Measurements from ENCODE around the gene ADAM15. TPM values are rescaled to one million over a fixed set of nuclear protein-coding genes. Genes with fewer than 3 reads are reported as not detected.

ADAM15 gene
- total RNA-seq, 1 experiment from 2014 or later, result 30.6 TPM

- no peak overlapping the region for H3T11ph ChIP-seq (ENCODE audit: low read length)
- H2BK5ac ChIP-seq (ENCODE audit: insufficient read length, low read length), result no peak overlapping the region
- H3K56ac ChIP-seq (ENCODE audit: insufficient read length, low read depth, low read length), result no peak overlapping the region
- H3K4me1 ChIP-seq (ENCODE audit: insufficient read depth, low read length), result no peaks in the 10 kb centered on the region
- no peak overlapping the region for H4K91ac ChIP-seq (ENCODE audit: insufficient read length, low read depth, low read length)
- DNase-seq, result no peak
- H3K23ac ChIP-seq (ENCODE audit: insufficient read length, low read depth, low read length), result no peak overlapping the region
- H3K23me2 ChIP-seq (ENCODE audit: insufficient read length, low read depth, low read length, poor library complexity, severe bottlenecking), result peaks cover 6% of the 10 kb centered on the region
- no peak overlapping the region for H3K4me2 ChIP-seq (ENCODE audit: insufficient read depth, insufficient read length, low read length)
- no peaks in the 10 kb centered on the region for H3K9me3 ChIP-seq (ENCODE audit: control insufficient read depth, low read depth, low read length)
- no peaks in the 10 kb centered on the region for H3K79me2 ChIP-seq (ENCODE audit: insufficient read depth, low read length)
- H3K27ac Mint-ChIP-seq, result no peak overlapping the region
- H3K18ac ChIP-seq (ENCODE audit: insufficient read length, low read depth, low read length), result no peak overlapping the region
- peaks cover 2% of the 10 kb centered on the region; the same call in 1 of the 2 replicates for H3K27me3 ChIP-seq (ENCODE audit: insufficient read depth, low read length)
- H3K27me3 Mint-ChIP-seq (ENCODE audit: low read depth), result peaks cover 53% of the 10 kb centered on the region
- H3K9me3 Mint-ChIP-seq, result no peaks in the 10 kb centered on the region; a peak in 1 of 5 replicates
- H3K27ac ChIP-seq (ENCODE audit: insufficient read length, low read depth, low read length), result no peak overlapping the region
- no peak overlapping the region for H2BK120ac ChIP-seq (ENCODE audit: low read depth, low read length, poor library complexity, severe bottlenecking)
- H4K20me1 ChIP-seq (ENCODE audit: control insufficient read depth, insufficient read depth, insufficient read length), result no peaks in the 10 kb centered on the region
- no peak overlapping the region for H2BK20ac ChIP-seq (ENCODE audit: low read depth, low read length, poor library complexity, severe bottlenecking)
- H3K36me3 Mint-ChIP-seq (ENCODE audit: insufficient read depth in 1 of 3, low read depth in 3 of 3), result 0 out of 7 replicates have a peak, but pooled peaks cover 0 to 4% (median 0%) of the 10 kb centered on the region in 3 experiments
- H2AK5ac ChIP-seq (ENCODE audit: insufficient read length, low read length), result no peak overlapping the region
- peaks cover 17 to 30% of the 10 kb centered on the region in 2 experiments for H3K4me1 Mint-ChIP-seq
- no peak overlapping the region for H4K5ac ChIP-seq (ENCODE audit: insufficient read length, low read depth, low read length)
- H4K8ac ChIP-seq (replicated peaks; ENCODE audit: insufficient read length, low read depth, low read length), result no peak overlapping the region
- no peak overlapping the region for H3K14ac ChIP-seq (ENCODE audit: insufficient read depth, low read length)
- no peak overlapping the region for H3K4me3 Mint-ChIP-seq
- no CpG with 5 or more reads among the region's 6 CpGs for WGBS (ENCODE audit: extremely low coverage, insufficient read length, low lambda C conversion rate)
- no peak overlapping the region for H2BK12ac ChIP-seq (ENCODE audit: insufficient read length, low read depth, low read length)
- no peak overlapping the region for H3K4ac ChIP-seq (ENCODE audit: low read depth, low read length)
- no peaks in the 10 kb centered on the region for H3K79me1 ChIP-seq (ENCODE audit: insufficient read depth, low read depth, low read length, poor library complexity, severe bottlenecking)
- H2AFZ ChIP-seq (ENCODE audit: low read length), result no peak overlapping the region
- H2BK15ac ChIP-seq (ENCODE audit: low read depth, low read length), result no peak overlapping the region
- no peak overlapping the region for H3K9ac ChIP-seq (ENCODE audit: extremely low read depth, insufficient read length, low read length)
- no peak for TF ChIP-seq CTCF (conservative IDR thresholded peaks at IDR 0.05)
Observed at GRCh38 chr1:155092131-155092530, 41.0 kb downstream of the ADAM15 start.
